GM12878 (cell line): ENCODE data around the gene FAIM. TPM values are rescaled to one million over a fixed set of nuclear protein-coding genes. Genes with fewer than 3 reads are reported as not detected.
"Not testable (repeated sequence)": the region's sequence is repeated elsewhere in the genome, so short reads cannot be mapped to it uniquely, and the experiment has no call there.

Experiments
- ATAC-seq: fragments of 200-7000 bp; cut with Tn5 transposase; 3 replicates; pipeline ENCODE4 v1.9.1; 2020; ENCODE audit warnings: mild to moderate bottlenecking, moderate library complexity
- BruUV-seq: library from RNA; stranded (reverse); fragments of 400-500 nt; replicated peaks from 2 replicates; lab custom pipeline; 2021; lab: Mats Ljungman, UMichigan
- CTCF ChIA-PET: fragments of 300-600 bp; sonication (Branson Sonifier 250); formaldehyde crosslinking; extraction: SDS; loops from one replicate; lab custom pipeline; 2021; ENCODE audit warnings: inconsistent platforms; lab: Yijun Ruan, JAX
- POLR2A ChIA-PET: fragments of 350-600 bp; formaldehyde crosslinking; extraction: SDS; loops from one replicate; lab custom pipeline; 2021; ENCODE audit warnings: inconsistent platforms; lab: Charles Lee
- RAD21 ChIA-PET: fragments of 300-600 bp; sonication (Branson Sonifier 250); formaldehyde crosslinking; loops from one replicate; lab custom pipeline; 2023; ENCODE audit warnings: antibody characterized with exemption; ENCODE audit not compliant: unreplicated experiment; lab: Charles Lee
- SMC1A ChIA-PET: fragments of 300-600 bp; sonication (Branson Sonifier 250); formaldehyde crosslinking; loops from one replicate; lab custom pipeline; 2023; ENCODE audit not compliant: unreplicated experiment, uncharacterized antibody; lab: Charles Lee
- DNase-seq: peaks from one replicate; pipeline ENCODE4 v3.0.0-alpha.2; 2011; ENCODE audit warnings: low read depth, low spot score
- FAIRE-seq: peaks from 3 replicates; lab custom pipeline; 2011; peaks lifted over from hg19 to GRCh38; lab: Jason Lieb, UNC
- H2AFZ ChIP-seq: 2 replicates; pipeline ENCODE4 v1.6.0; 2011; ENCODE audit warnings: low read depth, low read length, control low read depth; ENCODE audit not compliant: control insufficient read depth
- H3K27ac ChIP-seq: 2 replicates; pipeline ENCODE4 v1.5.1; 2011; ENCODE audit warnings: control low read depth; ENCODE audit not compliant: control insufficient read depth, insufficient read depth
- H3K27me3 ChIP-seq, 2 experiments: replicated peaks in 1 of 2; 2 replicates each; pipeline versions ENCODE4 v1.6.0 to v1.6.1; 2011; ENCODE audit warnings: low read length in 1 of 2; ENCODE audit not compliant: control insufficient read depth in 2 of 2, insufficient read depth in 2 of 2
- H3K36me3 ChIP-seq, 2 experiments: 2 replicates each; pipeline ENCODE4 v1.5.1; 2011; ENCODE audit warnings: low read length in 1 of 2; ENCODE audit not compliant: control insufficient read depth in 2 of 2, insufficient read depth in 2 of 2
- H3K4me1 ChIP-seq: 2 replicates; pipeline ENCODE4 v1.6.1; 2011; ENCODE audit warnings: mild to moderate bottlenecking, low read length, moderate library complexity, mixed read lengths; ENCODE audit not compliant: control insufficient read depth, insufficient read depth
- H3K4me2 ChIP-seq: 2 replicates; pipeline ENCODE4 v1.6.0; 2011; ENCODE audit warnings: control low read depth; ENCODE audit not compliant: control insufficient read depth, insufficient read depth
- H3K4me3 ChIP-seq: fragments of 200-600 bp; sonication (generic); 2 replicates; pipeline ENCODE4 v1.5.1; 2016
- H3K79me2 ChIP-seq: 2 replicates; pipeline ENCODE4 v1.6.0; 2011; ENCODE audit warnings: low read length; ENCODE audit not compliant: control insufficient read depth, insufficient read depth
- H3K9ac ChIP-seq: 2 replicates; pipeline ENCODE4 v1.8.0; 2011; ENCODE audit warnings: low read length, control low read depth, mixed read lengths; ENCODE audit not compliant: control insufficient read depth, insufficient read depth
- H3K9me3 ChIP-seq: replicated peaks from 3 replicates; pipeline ENCODE4 v1.5.1; 2011; ENCODE audit warnings: mild to moderate bottlenecking, low read length; ENCODE audit not compliant: control insufficient read depth, insufficient read depth
- H4K20me1 ChIP-seq: 2 replicates; pipeline ENCODE4 v1.6.0; 2011; ENCODE audit not compliant: control insufficient read depth, insufficient read depth
- ASH2L ChIP-seq: fragments of 300-600, 200-600 bp; sonication (generic); IDR thresholded peaks from 2 replicates; pipeline ENCODE4 v1.6.1; 2017; ENCODE audit warnings: low read depth, mild to moderate bottlenecking, borderline replicate concordance
- CEBPB ChIP-seq, 2 experiments: fragments of 150-350 bp in 1 of 2; IDR thresholded peaks; 2 replicates each; pipeline ENCODE4 v1.6.1; 2012 to 2014; ENCODE audit warnings: low read depth in 2 of 2, low read length in 2 of 2, borderline replicate concordance in 1 of 2, inconsistent platforms in 1 of 2
- GATAD2B ChIP-seq: fragments of 450-650 bp; conservative IDR thresholded peaks from 2 replicates; pipeline ENCODE4 v1.6.1; 2017; ENCODE audit warnings: low read depth, mild to moderate bottlenecking, moderate library complexity
- MTA2 ChIP-seq: fragments of 450-650 bp; IDR thresholded peaks from 2 replicates; pipeline ENCODE4 v1.6.1; 2016; ENCODE audit warnings: low read depth, mild to moderate bottlenecking, moderate library complexity
- NR2F1 ChIP-seq: fragments of 450-650 bp; conservative IDR thresholded peaks from 2 replicates; pipeline ENCODE4 v1.6.1; 2017; ENCODE audit warnings: mild to moderate bottlenecking
- RELB ChIP-seq: fragments of 450-650 bp; IDR thresholded peaks from 2 replicates; pipeline ENCODE4 v1.6.1; 2017; ENCODE audit warnings: low read depth, mild to moderate bottlenecking, moderate library complexity
- RFX5 ChIP-seq: IDR thresholded peaks from 2 replicates; pipeline ENCODE4 v1.6.1; 2011; ENCODE audit warnings: low read depth, low read length, improper control_type of control experiment
- SMC3 ChIP-seq: IDR thresholded peaks from 2 replicates; pipeline ENCODE4 v1.6.1; 2011; ENCODE audit warnings: low read length, improper control_type of control experiment, borderline replicate concordance
- TCF7 ChIP-seq: IDR thresholded peaks from 2 replicates; pipeline ENCODE4 v1.6.1; 2014; ENCODE audit warnings: antibody characterized with exemption, borderline replicate concordance
- YY1 ChIP-seq: IDR thresholded peaks from 2 replicates; pipeline ENCODE4 v1.6.1; 2011; ENCODE audit warnings: low read depth, mild to moderate bottlenecking, low read length
- WGBS: methylation state at CpG from one replicate; pipeline ENCODE4 v1.1.6; 2016; ENCODE audit warnings: low lambda C conversion rate; ENCODE audit not compliant: insufficient replicate concordance, insufficient coverage; ENCODE audit errors: missing lambda C conversion rate; 5-methylcytosine and 5-hydroxymethylcytosine counted together
- in situ Hi-C: fragments of 300-500 bp; cut with MboI; formaldehyde crosslinking; loops from 9 replicates; pipeline ENCODE4 v1.14.3; 2018; ENCODE audit warnings: mixed read lengths
- intact Hi-C: fragments of 100-400 bp; cut with micrococcal nuclease; formaldehyde crosslinking; loops from one replicate; pipeline ENCODE4 v1.14.2; 2022; ENCODE audit not compliant: unreplicated experiment
- polyA plus RNA-seq, 11 experiments: library from polyadenylated mRNA; depleted of rRNA in 4 of 11; unstranded in 6 of 11; stranded (reverse) in 5 of 11; fragments of >200 nt; fragmentation: Nextera tagmentation in 4 of 11; fragmentation: Illumina TruSeq in 1 of 11; extraction: Ambion mirVana in 4 of 11; extraction: Trizol in 1 of 11; gene quantifications; 1 replicate in 1 of 11; 2 replicates in 10 of 11; pipeline versions ENCODE4 v1.2.1 to v1.2.3, GENCODE V29; 2011 to 2016; ENCODE audit warnings: inconsistent platforms in 2 of 11, missing spikeins in 2 of 11, low read depth in 1 of 11
- total RNA-seq, 4 experiments: library from RNA; depleted of rRNA in 3 of 4; stranded (reverse); fragments of >200 nt in 3 of 4; fragmentation: Illumina TruSeq in 1 of 4; extraction: Trizol in 1 of 4; gene quantifications; 2 replicates each; pipeline versions ENCODE4 v1.2.1 to v1.2.3, GENCODE V29; 2013 to 2021

FAIM gene
- total and polyA plus RNA-seq, 10 of the 15 experiments (the other 5 are each of a cell fraction or from before 2014, with no cell fraction given) = 9.3 to 34.0 (median 23.5) TPM

DNA sequence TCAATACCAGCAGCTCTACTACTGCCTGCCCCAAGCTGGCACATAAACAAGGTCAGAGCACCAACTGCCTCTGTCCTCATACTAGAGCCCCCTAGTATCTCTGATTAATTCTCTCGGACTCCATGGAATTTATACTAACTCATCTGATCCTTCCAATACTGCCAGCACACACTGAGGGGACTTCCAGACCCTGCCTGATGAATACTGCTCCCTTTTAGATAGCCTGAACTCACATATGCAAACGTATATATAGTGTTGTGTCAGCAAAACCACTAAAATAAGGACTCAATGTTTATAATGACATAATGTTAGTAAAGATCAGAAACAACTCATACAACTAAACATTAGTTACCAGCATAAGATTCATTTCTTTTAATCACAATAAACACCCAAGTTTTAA lies 39.5 kb upstream of the FAIM start:
- RAD21 ChIA-PET = interaction anchor here (1.1 to 1.5 kb wide), 2 partner anchors 131 to 346 kb away, joined by 3 to 16 read pairs; no protein-coding TSS in a partner anchor
- no peak for FAIRE-seq

DNA sequence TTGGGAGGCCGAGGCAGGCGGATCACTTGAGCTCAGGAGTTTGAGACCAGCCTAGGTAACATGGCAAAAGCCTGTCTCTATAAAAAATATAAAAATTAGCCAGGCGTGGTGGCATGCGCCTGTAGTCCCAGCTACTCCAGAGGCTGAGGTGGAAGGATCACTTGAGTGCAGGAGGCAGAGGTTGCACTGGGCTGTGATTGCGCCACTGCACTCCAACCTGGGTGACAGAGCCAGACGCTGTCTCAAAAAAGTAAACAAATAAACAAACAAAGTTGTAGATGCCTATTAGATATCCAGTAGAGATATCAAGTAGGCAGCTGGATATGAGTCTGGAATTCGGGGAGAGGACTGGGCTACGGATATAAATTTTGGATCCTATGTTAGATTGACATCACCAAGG lies 38.9 kb upstream of the FAIM start:
- H2AFZ ChIP-seq, POLR2A ChIA-PET, H3K4me2 ChIP-seq, intact Hi-C loops, H3K36me3 ChIP-seq, H4K20me1 ChIP-seq, FAIRE-seq, H3K4me1 ChIP-seq, H3K4me3 ChIP-seq, in situ Hi-C loops, BruUV-seq, H3K9ac ChIP-seq, H3K27ac ChIP-seq, H3K9me3 ChIP-seq, H3K27me3 ChIP-seq, H3K79me2 ChIP-seq, DNase-seq, ATAC-seq: not testable (repeated sequence)
- WGBS = 71% methylated on average over 8 of the region's 8 CpGs
- SMC1A ChIA-PET = interaction anchor here (0.7 to 1.4 kb wide), 3 partner anchors 11 to 344 kb away, joined by 3 to 5 read pairs (median 5); no protein-coding TSS in a partner anchor
- RAD21 ChIA-PET = interaction anchor here (1.6 kb wide), 1 partner anchor 346 kb away, joined by 6 read pairs; no protein-coding TSS in a partner anchor
- CTCF ChIA-PET = interaction anchor here (0.8 to 3.6 kb wide), 3 partner anchors 11 to 365 kb away, joined by 3 to 11 read pairs (median 4); no protein-coding TSS in a partner anchor

More for the DNA sequence above, 39.5 kb upstream of the FAIM start:
- DNase-seq (no peak), ATAC-seq (no peak)
- intact Hi-C loops (no loop called here), in situ Hi-C loops (no loop called here)
- no TSS peak for BruUV-seq
- SMC1A ChIA-PET = interaction anchor here (1.1 kb wide), 1 partner anchor 130 kb away, joined by 3 read pairs; no protein-coding TSS in a partner anchor
- Histone ChIP-seq H3K79me2 (no peaks in the 10 kb centered on the region), H3K9me3 (no peaks in the 10 kb centered on the region), H4K20me1 (no peaks in the 10 kb centered on the region), H3K27me3 (no peaks in the 10 kb centered on the region), H3K4me3 (no peak overlapping the region), H3K9ac (no peak overlapping the region), H3K4me1 (no peaks in the 10 kb centered on the region), H3K4me2 (no peak overlapping the region), H3K27ac (no peak overlapping the region), H3K36me3 (no peaks in the 10 kb centered on the region), H2AFZ (no peak overlapping the region)
- CTCF ChIA-PET = interaction anchor here (3.6 kb wide), 1 partner anchor 11 kb away, joined by 11 read pairs; no protein-coding TSS in a partner anchor
- WGBS = 22% methylated on average over 2 of the region's 2 CpGs
- no peak for TF ChIP-seq ASH2L
- TF ChIP-seq RFX5 = no peak
- no peak for TF ChIP-seq SMC3
- no peak for TF ChIP-seq TCF7
- no peak for TF ChIP-seq YY1
- TF ChIP-seq GATAD2B = no peak
- no peak for TF ChIP-seq CEBPB (IDR thresholded peaks at IDR 0.05; ENCODE audit: borderline replicate concordance in 1 of 2, low read depth in 2 of 2, low read length in 2 of 2)
- no peak for TF ChIP-seq NR2F1
- TF ChIP-seq MTA2 = no peak
- TF ChIP-seq RELB = no peak
- POLR2A ChIA-PET = no interaction called here
